Cerebellar nuclear complex (tissue), 1 donor: ENCODE results near the gene SLC5A5.
A peak's percentile ranks its signal among the peaks of the same experiment; 100 is the strongest.
"Not testable (repeated sequence)": the region's sequence is repeated elsewhere in the genome, so short reads cannot be mapped to it uniquely, and the experiment has no call there.

ENCODE experiments used
- DNase-seq, 2 experiments: peaks; one replicate each; lab custom pipeline; 2025; lab: John Stamatoyannopoulos, UW

Gene SLC5A5

GRCh38 chr19:17871032-17871877 lies 490 bp upstream of the SLC5A5 start:
- no peak for DNase-seq

GRCh38 chr19:17872251-17873001 lies 681 bp downstream of the SLC5A5 start:
- no peak for DNase-seq

- DNase-seq, result peak in 1 of 2 experiments; percentile 7
Observed at GRCh38 chr19:17873786-17874757, 2.3 kb downstream of the SLC5A5 start.

GRCh38 chr19:17874758-17875135 lies 3.0 kb downstream of the SLC5A5 start:
- DNase-seq, result no peak

- no peak for DNase-seq
Observed at GRCh38 chr19:17877696-17878095, 6.0 kb downstream of the SLC5A5 start.

- DNase-seq, result no peak
Observed at GRCh38 chr19:17879466-17879865, 7.7 kb downstream of the SLC5A5 start.

- peak in 1 of 2 experiments; percentile 22 for DNase-seq
Observed at GRCh38 chr19:17881701-17882100, 10.0 kb downstream of the SLC5A5 start.

- DNase-seq, result no peak
Observed at GRCh38 chr19:17883627-17884410, 12.1 kb downstream of the SLC5A5 start.

- no peak for DNase-seq
Observed at GRCh38 chr19:17886515-17886914, 14.8 kb downstream of the SLC5A5 start.

- not testable (repeated sequence) for DNase-seq
Observed at GRCh38 chr19:17887221-17887620, 15.5 kb downstream of the SLC5A5 start.

- DNase-seq, result no peak
Observed at GRCh38 chr19:17888260-17888659, 16.5 kb downstream of the SLC5A5 start.

GRCh38 chr19:17889609-17890214 lies 18.0 kb downstream of the SLC5A5 start:
- DNase-seq, result no peak

- no peak for DNase-seq
Observed at GRCh38 chr19:17893766-17894165, 22.0 kb downstream of the SLC5A5 start.

- DNase-seq, result no peak
Observed at GRCh38 chr19:17902701-17903100, 31.0 kb downstream of the SLC5A5 start.

- DNase-seq, result no peak
Observed at GRCh38 chr19:17908244-17908643, 36.5 kb downstream of the SLC5A5 start.

- DNase-seq, result no peak
Observed at GRCh38 chr19:17909003-17909732, 37.4 kb downstream of the SLC5A5 start.

GRCh38 chr19:17910791-17911360 lies 39.1 kb downstream of the SLC5A5 start:
- DNase-seq, result no peak

GRCh38 chr19:17915940-17916593 lies 44.3 kb downstream of the SLC5A5 start:
- DNase-seq, result no peak

- DNase-seq, result not testable (repeated sequence)
Observed at GRCh38 chr19:17918151-17918550, 46.4 kb downstream of the SLC5A5 start.
